ENCODE measurements around the gene CIITA.
A peak's percentile ranks its signal among the peaks of the same experiment; 100 is the strongest.
"Not testable (repeated sequence)": the region's sequence is repeated elsewhere in the genome, so short reads cannot be mapped to it uniquely, and the experiment has no call there.

CIITA gene

DNA sequence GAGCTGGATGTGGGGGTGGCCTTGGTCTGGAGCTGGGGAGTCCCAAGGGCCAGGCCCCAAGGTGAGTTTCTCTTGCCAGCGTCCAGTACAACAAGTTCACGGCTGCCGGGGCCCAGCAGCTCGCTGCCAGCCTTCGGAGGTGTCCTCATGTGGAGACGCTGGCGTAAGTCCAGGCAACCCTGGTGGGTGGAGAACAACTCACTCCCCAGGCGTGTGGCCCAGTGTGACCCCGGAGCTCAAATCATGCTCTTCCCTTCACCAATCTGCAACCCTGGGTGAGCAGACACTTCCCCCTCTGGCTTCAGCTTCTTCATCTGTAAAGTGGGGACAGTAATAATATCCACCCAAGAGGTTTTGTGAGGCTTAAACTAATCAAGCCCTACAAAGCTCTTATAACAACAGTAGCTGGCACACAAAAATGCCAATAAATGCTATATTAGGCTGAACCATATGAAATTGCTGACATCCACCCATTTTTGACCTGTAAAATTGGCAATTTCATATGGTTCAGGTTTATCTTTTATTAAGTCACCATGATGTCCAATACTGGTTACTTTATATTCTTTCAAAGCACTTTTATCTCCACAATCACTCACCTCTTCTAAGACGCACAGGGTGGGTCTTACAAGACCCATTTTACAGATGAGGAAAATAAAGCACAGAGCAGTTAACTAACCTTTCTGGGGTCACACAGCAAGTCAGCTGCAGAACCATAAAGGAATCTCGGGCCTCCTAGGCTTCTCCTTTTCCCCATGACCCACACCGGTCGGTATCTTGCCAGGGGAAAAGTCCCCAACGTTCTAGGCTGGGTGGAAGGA is 45.5 kb downstream of the CIITA start:
- DNase-seq = no peak

DNA sequence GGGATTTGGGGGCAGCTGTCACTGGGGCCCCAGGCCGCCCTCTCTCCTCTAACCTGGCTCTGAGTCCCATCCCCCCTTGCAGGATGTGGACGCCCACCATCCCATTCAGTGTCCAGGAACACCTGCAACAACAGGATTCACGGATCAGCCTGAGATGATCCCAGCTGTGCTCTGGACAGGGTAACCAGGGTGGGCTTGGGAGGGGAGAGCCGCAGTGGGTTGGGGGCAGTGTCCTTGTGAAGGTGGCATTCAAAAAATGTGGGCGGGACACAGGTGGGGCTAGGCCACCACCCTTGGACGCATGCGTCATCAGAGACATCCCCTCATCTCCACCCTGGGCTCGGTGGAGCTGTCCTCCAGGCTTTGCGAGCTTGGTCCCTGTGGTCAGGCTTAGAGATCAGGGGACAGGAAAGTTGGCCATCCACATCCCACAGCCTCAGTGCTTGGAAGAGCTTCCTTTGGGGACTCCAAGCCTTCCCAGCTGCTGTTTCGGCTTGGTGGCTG is 46.2 kb downstream of the CIITA start:
- no peak for DNase-seq

GRCh38 chr16:10923650-10924214 is 46.7 kb downstream of the CIITA start:
- no peak for DNase-seq

- not testable (repeated sequence) for DNase-seq
Measured at GRCh38 chr16:10925285-10925684, 48.3 kb downstream of the CIITA start.

DNA sequence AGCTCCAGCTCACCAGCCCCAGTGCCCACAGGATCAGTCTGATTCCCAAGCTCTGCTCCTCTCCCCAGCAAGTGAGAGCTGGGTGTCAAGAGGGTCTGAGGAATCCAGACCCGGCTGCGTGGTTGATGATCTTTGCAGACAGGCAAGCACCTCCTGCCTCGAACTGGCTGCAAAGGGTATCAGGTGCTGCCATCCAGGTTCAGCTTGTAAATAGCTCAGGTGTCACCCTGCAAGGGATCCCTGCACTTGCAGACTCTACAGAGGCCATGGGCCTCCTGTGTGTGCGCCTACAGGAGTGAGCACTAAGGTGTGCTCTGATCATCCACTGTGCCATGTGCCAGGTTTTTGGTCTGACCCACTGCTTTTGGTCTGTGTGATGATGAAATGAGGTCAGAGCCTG is 49.1 kb downstream of the CIITA start:
- DNase-seq = no peak

DNA sequence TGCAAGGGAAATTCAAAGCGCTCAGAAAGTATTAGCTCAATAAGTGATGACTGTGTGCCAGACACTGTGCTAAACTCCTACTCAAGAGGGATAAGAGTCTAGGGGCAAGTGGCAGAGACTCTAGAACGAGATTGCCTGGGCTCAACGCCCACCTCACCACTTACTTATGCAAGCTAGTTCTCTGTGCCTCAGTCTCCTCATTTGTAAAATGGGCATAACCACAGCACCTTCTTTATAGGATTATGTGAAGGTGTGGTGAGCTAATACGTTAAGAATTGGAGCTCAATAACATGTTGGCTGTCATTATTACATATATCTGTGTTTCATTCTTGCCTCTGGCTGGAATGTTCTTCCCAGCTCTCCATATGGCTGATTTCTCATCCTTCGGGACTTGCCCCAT is 49.9 kb downstream of the CIITA start:
- no peak for DNase-seq

GRCh38 chr16:10927497-10928112 is 50.6 kb downstream of the CIITA start:
- no peak for DNase-seq

DNA sequence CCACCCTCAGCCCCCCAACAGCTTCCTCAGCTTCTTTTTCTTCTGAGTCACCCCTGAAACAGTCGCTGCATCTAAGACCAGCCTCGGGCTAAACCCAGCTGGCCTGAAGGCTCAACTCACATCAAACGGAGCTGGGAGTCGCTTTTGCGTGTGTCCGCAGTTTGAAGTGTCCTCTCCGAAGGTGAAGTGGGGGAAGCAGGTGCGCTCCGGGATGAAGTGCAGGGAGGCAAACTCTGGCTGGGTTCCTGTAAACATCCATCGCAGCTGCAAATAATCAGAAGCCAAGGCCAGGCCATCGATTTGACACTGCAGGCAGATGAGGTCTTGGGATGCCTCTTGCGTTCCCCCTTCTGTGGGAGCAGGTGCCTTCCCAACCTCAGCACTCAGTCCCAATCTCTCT is 52.1 kb downstream of the CIITA start:
- not testable (repeated sequence) for DNase-seq

- peak; percentile 33 for DNase-seq
Measured at GRCh38 chr16:10929853-10930754, 53.1 kb downstream of the CIITA start.

GRCh38 chr16:10930755-10931093 is 53.7 kb downstream of the CIITA start:
- DNase-seq = no peak

GRCh38 chr16:10931134-10931533 is 54.1 kb downstream of the CIITA start:
- DNase-seq = no peak

DNA sequence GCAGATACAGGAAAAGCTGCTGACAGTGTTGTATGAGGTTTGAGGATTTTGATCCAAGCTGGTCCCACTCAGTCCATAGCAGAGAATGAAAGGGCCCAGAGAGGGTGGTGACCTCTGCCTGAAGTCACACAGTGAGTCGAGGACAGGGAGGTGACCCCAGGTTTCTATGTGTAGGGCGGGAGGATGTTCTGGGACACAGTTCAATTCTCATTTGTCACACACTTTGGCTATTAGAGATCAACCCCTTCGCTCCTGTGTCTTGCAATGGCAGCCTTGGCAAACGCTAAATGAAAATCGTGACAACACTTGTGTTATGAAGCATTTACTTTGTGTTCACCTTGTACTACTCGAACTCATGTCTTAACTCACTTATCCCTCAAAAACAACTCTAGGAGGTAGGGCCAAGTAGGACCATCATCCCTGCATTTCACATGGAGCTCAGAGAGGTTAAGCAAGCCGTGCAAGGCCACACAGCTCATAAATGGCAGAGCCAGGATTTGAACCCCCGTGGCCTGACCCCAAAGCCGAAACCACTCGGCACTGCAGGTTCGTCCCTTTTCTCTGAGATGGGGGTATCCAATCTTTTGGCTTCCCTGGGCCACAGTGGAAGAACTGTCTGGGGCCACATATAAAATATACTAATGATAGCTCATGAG is 55.1 kb downstream of the CIITA start:
- DNase-seq = no peak

DNA sequence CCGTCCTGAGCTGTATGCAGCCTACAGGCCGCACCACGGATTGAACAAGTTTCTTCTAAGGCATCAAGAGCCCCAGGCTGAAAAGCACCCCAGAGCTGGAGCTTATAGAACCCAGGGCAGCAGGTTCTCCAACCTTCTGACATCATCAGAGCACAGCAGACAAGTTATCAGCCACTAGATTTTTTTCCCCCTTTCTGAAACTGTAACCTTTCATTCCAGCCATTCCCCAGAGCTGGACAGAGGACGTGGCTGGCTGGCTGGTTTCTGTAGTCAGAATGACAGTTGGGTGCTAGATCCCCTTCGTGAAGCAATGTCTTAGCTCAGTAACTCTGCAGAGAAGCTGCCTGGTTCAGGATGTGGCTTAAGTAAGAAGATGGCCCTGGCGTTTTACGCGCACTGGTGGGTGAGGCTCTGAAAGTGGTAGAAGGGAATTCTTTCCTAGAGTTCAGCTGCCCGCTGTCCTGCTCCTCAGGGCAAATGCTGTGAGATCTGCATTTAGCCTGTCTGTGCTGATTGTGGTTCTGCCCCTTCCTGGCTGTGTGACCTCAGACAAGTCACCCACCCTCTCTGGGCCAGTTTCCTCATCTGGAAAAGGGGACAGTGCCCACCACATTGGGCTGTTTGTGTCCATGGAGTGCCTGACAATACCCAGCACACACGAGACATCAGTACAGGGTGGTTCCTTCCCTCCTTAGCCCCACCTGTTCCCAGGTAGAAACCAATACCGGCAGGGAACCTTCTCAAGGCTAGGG is 56.1 kb downstream of the CIITA start:
- no peak for DNase-seq

DNA sequence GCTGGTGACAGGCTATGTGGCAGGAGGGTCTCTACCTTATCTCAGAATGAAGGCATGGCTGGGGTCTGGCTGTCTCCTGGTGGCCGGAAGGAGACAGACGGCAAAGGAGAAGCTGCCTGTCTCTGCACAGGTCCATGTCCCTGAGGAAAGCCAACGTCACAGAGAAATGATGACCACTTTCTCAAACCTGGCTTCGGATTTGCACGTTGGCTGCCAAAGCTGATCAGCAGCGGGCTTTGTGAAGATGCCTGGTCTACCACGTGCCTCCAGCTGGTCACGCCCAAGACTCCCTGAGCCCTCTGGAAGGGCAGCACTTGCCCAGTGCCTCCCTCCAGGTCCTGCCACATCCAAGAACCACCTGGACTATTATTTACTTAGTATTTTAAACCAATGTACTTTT is 56.9 kb downstream of the CIITA start:
- DNase-seq = no peak

- DNase-seq = no peak
Measured at GRCh38 chr16:10934325-10935107, 57.5 kb downstream of the CIITA start.

- DNase-seq = no peak
Measured at GRCh38 chr16:10935226-10935915, 58.4 kb downstream of the CIITA start.

DNA sequence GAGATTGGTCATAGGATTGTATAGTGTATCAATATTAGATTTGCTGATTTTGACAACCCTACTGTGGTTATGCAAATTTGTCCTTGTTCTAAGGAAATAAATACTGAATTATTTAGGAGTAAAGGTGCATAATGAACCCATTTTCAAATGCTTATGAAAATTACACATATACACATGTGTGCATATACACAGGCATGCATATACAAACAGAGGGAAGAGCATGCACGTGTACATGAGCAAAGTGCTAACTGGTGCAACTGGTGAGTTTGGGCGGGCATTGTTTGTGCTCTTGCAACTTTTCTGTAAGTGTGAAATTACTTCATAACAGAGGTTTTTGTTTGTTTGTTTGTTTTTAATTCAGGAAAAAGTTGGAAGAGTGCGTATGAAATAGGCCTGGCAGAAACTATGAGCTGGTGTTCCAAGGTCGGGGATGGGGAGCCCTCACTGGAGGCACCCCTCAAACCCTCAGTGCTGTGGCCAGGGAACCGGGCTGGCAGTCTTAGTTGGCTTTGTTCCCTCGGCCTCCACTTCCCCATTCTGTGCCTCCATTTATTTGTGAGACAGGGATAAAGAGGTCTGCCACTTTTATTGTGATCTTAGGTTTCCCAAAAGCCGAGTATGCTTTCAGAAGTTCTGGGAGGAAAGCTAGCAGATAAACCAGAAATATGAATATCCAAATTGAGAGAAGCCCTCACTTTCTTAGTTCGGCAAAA is 59.4 kb downstream of the CIITA start:
- no peak for DNase-seq

- DNase-seq = no peak
Measured at GRCh38 chr16:10937068-10937859, 60.3 kb downstream of the CIITA start.

DNA sequence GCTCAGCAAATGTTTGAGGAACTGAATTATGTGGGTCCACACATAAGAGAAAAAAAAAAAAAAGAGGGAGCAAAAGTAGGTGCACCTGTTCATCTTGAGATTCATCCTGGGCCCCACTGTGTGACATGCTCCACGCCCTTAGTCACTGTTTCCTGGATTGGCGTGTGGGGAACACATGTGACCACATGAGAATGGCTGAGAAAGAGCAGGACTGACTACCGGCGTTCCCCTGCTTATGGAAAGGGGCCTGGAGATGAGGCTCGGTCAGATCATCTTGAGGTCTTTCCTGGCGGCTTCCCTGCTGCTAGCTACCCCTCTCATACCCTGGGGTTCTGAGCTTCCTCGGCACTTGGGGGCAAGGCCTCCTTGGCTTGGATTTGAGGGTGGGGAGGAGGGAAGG is 61.3 kb downstream of the CIITA start:
- DNase-seq = no peak
